ENCODE results near the gene CFAP70.

CFAP70 gene

GRCh38 chr10:73210395-73211105, 148.1 kb downstream of the CFAP70 start:
- DNase-seq, result no peak

GRCh38 chr10:73209705-73210104, 149.0 kb downstream of the CFAP70 start:
- no peak for DNase-seq

GRCh38 chr10:73207883-73208282, 150.8 kb downstream of the CFAP70 start:
- DNase-seq, result no peak

- DNase-seq, result no peak
Measured at GRCh38 chr10:73206385-73206784, 152.3 kb downstream of the CFAP70 start.

GRCh38 chr10:73205890-73206289, 152.8 kb downstream of the CFAP70 start:
- DNase-seq, result no peak

GRCh38 chr10:73205081-73205480, 153.6 kb downstream of the CFAP70 start:
- no peak for DNase-seq
